Prostate gland (tissue), 2 donors: ENCODE measurements around the gene PTPRD.

Source experiments
- POLR2A ChIP-seq: fragments of 450-650 bp; IDR thresholded peaks from one replicate; pipeline ENCODE4 v1.6.1; 2016; ENCODE audit warnings: antibody characterized with exemption, mild to moderate bottlenecking
- POLR2AphosphoS5 ChIP-seq: sonication (generic); formaldehyde crosslinking; IDR thresholded peaks from one replicate; pipeline ENCODE4 v1.6.1; 2017; ENCODE audit warnings: antibody characterized with exemption
- TF ChIP-seq, protein P1 (sequence below), 4 experiments: fragments of 200-600 bp in 2 of 4; fragments of 450-650 bp in 2 of 4; sonication (generic) in 2 of 4; IDR thresholded peaks; 1 replicate in 3 of 4; 2 replicates in 1 of 4; pipeline ENCODE4 v1.5.1; 2016 to 2019; ENCODE audit warnings: antibody characterized with exemption in 4 of 4, mild to moderate bottlenecking in 2 of 4, moderate library complexity in 2 of 4

DNA sequence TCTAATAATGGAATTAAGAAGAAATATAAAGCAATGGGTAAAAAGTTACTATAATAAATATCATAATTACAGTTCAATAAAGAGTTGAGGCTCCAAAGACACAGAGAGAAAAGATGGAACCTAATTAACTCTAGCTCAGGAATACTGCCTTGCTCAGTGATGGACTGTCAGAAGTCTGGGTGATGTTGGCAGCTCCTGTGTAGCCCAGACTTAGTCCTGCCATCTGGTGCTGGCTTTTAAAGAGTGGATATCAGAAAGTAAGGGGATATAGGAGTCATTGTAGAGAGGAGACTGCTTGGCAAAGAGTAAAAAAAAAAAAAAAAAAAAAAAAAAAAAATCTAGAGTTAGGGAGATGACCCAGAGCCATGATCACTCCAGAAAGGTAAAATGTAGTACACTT lies 2261.4 kb downstream of the PTPRD start:
- TF ChIP-seq, protein P1, sequence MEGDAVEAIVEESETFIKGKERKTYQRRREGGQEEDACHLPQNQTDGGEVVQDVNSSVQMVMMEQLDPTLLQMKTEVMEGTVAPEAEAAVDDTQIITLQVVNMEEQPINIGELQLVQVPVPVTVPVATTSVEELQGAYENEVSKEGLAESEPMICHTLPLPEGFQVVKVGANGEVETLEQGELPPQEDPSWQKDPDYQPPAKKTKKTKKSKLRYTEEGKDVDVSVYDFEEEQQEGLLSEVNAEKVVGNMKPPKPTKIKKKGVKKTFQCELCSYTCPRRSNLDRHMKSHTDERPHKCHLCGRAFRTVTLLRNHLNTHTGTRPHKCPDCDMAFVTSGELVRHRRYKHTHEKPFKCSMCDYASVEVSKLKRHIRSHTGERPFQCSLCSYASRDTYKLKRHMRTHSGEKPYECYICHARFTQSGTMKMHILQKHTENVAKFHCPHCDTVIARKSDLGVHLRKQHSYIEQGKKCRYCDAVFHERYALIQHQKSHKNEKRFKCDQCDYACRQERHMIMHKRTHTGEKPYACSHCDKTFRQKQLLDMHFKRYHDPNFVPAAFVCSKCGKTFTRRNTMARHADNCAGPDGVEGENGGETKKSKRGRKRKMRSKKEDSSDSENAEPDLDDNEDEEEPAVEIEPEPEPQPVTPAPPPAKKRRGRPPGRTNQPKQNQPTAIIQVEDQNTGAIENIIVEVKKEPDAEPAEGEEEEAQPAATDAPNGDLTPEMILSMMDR (IDR thresholded peaks at IDR 0.05) = no peak
- TF ChIP-seq POLR2A (no peak), POLR2AphosphoS5 (no peak)
